Stimulated activated CD8-positive, alpha-beta memory T cell treated with anti-CD3 and anti-CD28 coated beads, Interleukin-7, amount 100 ng/mL, for 48 hours (primary cell): ENCODE data around the gene DNAAF9.

ENCODE experiments used
- DNase-seq, 2 donors: peaks; one replicate each; pipeline ENCODE4 v3.0.0-alpha.2; 2020; ENCODE audit warnings: low read depth in 1 of 2; ENCODE audit errors: extremely low read depth in 1 of 2

Gene DNAAF9

GRCh38 chr20:3378138-3378537, 29.3 kb downstream of the DNAAF9 start:
- DNase-seq = no peak

DNA sequence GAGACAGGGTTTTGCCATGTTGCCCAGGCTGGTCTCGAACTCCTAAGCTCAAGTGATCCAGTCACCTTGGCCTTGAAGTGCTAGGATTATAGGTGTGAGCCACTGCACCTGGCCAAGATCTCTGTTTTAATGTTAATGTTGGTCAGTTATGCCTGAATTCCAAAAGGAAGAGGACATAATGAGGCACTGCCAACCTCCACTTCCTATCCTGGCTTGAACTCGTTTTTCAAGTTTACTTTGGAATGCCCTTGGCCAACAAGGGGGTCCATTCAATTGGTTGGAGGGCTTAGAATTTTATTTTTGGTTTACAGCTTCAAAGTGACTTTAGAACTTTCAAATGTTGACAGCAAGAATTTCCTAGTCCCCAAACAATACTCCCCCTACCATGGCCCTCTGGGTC, 29.8 kb downstream of the DNAAF9 start:
- no peak for DNase-seq

DNA sequence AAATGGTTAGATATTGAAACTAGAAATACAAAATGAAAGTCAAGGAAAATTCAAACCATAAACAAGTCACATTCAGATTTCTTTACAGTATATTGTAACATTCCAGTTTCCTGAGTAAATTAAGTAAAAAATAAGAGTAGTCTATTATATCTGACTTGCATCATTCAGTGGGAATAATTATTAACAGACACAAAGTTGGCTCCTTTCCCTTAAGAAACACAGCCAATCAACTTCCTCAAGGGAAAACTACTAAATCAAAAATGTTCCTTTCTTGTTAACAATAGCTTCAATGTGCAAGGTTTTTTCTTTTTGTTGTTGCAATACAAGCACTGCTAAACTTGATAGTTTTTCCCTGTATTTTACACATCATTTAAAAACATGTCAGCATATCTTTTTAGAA, 33.2 kb downstream of the DNAAF9 start:
- no peak for DNase-seq

DNA sequence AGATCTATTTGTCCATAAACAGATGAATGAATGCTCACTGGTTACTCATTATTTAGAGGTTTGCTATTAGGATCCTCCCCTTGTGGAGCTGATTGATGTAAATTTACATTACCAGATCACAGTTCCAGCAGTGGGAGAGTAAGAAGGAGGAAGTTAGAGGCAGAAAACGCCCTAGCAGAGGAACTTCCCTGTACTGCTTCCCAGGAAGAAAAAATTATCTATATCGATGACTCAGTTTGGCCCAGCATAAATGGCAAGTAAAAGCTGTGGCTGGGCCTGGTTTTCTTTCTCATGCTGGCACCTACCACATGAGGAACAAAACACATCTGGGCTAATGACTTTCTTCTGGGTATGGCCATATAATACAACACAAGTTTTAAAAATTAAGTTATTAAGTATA, 35.7 kb downstream of the DNAAF9 start:
- no peak for DNase-seq

DNA sequence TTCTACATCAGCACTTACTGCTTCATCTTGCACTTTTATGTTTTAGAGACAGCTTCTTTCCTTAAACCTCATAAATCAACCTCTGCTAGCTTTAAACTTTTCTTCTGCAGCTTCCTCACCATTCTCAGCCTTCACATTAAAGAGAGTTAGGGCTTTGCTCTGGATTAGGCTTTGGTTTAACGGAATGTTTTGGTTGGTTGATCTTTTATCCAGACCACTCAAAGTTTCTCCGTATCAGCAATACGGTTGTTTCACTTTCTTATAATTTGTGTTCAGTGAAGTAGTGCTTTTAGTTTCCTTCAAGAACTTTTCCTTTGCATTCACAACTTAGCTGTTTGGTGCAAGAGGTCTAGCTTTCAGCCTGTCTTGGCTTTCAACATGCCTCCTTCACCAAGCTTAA, 40.4 kb downstream of the DNAAF9 start:
- no peak for DNase-seq

DNA sequence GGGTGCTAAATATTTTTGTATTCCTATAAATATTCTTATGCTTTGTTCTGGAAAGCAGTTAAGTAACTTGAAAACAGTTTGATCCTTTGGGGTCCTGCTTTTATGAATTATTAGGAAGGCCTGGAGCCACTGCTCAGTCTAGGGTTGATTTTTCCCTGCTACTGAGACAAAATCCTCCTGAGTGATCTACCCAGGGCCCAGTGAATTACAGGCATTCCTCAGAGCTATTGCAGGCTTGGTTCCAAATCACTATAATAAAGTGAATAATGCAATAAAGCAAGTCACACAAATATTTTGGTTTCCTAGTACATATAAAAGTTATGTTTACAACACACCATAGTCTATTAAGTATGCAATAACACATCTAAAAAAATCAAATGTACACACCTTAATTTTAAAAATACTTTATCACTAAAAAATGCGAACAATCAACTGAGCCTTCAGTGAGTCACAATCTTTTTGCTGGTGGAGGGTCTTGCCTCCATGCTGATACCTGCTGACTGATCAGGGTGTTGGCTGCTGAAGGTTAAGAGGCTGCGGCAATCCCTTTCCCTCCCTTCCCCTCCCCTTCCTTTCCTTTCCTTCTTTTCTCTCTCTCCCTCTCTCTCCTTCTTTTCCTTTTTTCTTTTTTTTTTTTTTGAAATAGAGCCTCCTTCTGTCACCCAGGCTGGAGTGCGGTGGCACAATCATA, 43.0 kb downstream of the DNAAF9 start:
- DNase-seq = no peak

- no peak for DNase-seq
Measured at GRCh38 chr20:3360752-3361151, 46.7 kb downstream of the DNAAF9 start.

DNA sequence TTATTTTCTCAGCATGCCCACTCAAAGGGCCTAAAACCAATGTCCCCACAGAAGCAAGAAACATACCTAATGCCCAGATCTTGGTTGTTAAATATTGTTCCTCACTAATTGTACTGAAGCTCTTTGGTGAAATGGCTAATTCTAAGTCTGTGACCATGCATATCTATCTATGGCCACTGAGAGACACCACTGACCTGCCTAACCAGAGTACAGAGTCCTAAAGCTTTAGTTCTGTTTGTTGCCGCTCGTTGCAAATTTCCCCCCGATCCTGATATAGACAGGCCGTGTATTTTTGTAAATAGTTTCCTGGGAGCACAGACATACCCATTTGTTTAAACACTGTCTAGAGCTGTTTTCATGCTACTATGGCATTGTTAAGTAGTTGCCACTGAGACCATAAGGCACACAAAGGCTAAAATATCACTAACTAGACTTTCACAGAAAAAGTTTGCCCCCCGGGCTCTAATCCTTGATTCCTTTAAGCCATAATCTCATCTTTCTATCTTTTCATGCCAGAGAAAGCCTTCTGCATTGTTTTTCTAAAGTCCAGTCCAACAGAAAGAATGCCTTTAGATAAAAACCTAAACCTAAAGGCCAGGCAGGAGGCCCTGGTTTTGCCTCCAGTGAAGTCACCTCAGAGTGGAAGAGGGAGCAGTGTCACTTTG, 48.7 kb downstream of the DNAAF9 start:
- DNase-seq = no peak
